Activated CD4-positive, alpha-beta T cell treated with anti-CD3 and anti-CD28 coated beads, Interleukin-10, Interleukin-2, amounts not matched to agents 100 ng/mL and 50 ng/mL, durations not matched to agents 16 hours and 8 hours (primary cell): ENCODE measurements around the gene QSOX2.

ENCODE experiments used
- DNase-seq: peaks from one replicate; pipeline ENCODE4 v3.0.0-alpha.2; 2020

The QSOX2 gene

DNA sequence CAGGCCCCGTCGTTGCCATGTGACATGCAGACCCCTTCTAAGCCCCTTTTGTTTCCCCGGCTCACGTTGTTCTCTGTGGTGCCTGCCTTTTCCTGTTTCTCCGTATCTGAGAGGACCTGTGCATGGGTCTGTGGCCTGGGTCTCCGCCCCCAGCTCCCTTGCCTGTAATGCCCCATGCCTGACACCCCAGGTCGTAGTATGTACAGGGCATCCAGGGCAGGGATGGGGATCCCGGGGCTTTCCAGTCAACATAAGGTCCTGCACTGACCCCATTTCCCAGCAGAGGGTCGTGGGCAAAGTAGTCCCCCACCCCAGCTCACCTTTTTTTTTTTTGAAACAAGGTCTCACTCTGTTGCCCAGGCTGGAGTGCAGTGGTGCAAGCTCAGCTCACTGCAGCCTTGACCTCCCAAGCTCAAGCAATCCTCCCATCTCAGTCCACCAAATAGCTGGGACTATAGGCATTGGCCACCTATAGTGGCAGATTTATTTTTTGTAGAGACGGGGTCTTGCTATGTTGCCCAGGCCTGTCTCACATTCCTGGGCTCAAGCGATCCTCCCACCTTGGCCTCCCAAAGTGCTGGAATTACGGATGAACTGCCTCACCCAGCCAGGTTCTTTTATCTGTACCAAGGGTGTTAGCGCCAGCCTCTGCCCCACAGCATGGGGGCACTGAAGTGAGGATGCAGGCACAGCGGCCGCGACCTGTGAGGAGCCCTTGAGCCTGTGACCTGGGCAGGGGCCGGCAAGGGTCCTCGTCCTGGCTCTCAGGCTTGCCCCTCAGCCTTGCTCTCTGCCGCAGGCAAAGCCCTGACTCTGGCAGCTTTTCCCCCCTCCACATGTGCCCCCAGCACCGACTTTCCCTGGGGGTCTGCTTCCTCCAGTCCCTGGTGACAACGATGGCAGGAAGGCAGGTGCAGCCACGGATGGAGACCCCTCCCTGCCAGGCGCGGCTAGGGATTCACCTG is 19.1 kb upstream of the QSOX2 start:
- no peak for DNase-seq

DNA sequence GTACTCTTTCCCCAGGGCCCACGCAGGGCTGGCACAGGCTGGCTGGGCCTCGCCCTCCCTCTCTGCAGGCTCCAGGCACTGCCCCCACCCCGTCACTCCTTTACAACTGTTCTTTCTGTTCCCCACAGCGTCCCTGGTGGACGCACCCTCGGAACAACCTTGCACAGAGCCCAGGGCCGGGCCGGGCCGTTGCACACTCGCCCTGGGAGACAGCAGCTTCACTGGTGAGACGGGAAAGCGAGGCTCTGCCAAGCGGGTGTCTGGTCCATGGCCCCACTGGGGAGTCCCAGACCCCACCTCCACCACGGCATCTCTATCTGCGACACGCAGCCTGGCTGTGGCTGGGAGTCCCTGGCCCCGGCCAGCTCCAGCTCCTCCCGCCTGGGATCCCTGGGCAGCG is 18.4 kb upstream of the QSOX2 start:
- no peak for DNase-seq

DNA sequence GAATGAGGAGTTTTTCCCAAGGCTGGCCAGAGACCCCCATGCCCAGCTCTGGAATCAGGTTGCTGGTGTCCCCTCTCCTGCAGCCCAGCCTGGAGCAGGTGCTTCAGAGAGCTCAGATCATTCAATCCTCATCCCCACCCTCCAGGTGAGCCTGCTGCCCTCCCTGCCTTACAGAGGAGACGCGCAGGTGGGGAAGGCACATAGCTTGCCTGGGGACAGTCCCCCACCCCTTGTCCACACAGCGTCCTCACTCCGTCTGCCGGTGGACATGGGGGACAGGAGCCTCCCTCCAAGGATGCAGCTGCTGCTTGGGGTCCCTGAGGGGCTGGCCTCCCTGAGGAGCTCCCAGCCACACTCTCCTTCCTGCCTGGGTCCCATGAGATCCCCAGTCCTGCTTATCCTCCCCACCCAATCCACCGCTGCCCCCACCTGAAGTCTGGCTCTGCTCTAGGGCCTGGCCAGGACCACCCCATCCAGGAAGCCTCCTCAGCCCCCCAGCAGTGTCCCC is 17.1 kb upstream of the QSOX2 start:
- DNase-seq: no peak

DNA sequence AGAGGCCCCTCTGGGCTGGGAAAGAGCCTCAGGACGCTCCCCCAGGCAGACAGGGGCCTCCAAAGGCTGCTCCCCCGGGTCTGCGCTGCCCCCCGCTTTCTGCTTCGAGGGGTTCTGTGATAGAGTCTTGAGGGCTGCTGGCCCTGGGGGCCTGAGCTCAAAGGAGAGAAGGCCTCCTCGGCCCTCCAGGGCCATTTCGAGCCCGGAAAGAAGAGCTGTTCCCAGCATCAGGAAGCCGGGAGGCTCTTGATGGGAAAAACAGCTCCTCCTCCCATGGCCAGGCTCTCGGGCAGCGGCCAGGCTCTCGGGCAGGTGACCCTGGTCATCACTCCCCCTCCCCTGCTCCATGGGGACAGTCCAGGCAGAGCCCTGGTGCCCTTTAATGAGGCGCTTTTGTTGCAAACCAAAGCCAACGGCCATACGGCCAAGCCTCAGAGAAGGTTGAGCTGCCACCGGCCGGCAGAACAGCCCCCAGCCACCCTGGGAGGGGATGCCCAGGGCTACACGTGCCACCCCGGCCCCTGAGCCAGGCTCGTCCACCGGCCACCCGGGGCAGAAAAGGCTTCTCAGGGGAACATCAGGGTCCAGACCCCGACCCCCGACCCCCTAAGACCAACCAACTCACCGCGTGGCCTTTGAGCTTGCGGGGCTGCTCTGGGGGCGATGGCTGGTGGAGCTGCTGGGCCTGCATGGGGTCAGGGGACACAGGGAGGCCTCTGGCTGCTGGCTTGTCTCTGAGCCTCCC is 16.2 kb upstream of the QSOX2 start:
- DNase-seq: no peak

DNA sequence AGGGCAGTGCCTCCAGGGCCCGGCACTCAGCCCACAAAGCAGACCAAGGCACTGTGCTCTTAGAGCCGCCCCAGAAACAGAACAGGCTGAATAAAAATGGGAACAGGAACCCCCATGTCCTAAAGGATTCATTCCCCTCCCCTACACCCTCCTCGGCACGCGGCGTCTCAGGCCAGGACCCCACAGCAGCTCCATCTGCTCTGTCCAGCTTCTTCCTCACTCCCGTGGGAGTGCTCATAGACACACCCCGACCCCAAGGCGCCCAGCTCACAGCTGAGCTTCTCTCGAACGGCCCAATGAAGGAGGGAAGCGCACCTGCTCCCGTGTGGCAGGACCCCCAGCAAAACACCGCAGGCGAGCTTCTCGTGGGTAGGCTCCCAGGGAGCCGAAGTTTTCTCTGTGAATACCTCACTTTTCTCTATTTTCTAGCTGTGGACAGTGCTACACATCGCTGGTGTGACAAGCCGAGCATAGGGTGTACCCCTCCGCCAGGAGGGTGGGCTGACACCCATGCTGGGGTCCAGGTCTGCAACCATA is 15.4 kb upstream of the QSOX2 start:
- DNase-seq: no peak

DNA sequence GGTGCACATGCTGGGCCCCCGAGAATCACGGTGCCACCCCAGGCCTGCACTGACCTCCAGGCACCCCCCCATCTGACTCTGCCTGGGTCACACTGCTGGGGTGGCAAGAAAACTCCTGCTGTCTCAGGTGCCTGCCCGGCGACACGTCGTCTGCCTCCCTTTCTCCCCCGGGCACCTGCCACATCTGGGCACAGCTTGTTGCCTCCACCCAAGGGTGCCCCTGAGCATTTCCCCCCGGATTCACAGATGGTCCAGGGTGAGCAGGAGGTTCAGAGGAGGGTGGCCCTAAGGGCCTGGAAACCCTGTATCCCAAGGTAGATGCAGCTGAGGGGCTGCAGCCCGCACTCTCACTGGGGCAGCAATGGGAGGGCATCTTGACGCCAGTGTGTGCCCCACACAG is 14.9 kb upstream of the QSOX2 start:
- DNase-seq: no peak

DNA sequence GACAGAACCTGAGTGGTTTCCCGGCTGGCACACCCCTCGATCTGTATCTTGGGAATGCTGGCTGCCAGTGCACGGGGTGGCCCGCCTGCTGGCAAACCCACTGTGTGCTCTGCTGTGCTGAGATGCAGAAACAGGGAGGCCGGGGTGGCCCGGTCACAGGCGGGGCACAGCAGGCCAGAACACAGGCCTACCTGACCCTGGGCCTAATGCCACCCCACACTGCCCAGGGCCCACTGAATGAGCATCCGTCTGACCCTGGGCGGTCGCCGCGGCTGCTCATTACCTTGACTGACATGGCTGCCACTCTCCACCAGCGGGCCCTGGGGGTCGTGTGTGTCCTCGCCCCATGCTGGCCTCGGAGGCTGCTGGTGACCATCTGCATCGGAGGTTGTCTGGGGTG is 14.2 kb upstream of the QSOX2 start:
- DNase-seq: no peak

DNA sequence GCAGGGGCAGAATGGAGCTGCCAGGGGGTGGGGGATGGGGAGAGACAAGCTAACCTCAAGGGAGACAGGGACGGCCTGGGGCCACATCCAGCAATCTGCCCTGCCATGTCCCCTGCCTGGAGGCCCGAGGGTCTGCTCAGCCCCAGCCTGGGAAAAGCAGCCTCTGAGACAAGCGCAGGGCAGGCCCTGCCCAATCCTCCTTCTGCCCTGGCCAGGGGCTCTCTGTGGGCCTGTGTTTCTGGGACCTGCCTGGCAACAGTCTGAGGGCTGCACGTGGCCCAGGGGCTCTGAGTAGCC is 13.9 kb upstream of the QSOX2 start:
- no peak for DNase-seq

DNA sequence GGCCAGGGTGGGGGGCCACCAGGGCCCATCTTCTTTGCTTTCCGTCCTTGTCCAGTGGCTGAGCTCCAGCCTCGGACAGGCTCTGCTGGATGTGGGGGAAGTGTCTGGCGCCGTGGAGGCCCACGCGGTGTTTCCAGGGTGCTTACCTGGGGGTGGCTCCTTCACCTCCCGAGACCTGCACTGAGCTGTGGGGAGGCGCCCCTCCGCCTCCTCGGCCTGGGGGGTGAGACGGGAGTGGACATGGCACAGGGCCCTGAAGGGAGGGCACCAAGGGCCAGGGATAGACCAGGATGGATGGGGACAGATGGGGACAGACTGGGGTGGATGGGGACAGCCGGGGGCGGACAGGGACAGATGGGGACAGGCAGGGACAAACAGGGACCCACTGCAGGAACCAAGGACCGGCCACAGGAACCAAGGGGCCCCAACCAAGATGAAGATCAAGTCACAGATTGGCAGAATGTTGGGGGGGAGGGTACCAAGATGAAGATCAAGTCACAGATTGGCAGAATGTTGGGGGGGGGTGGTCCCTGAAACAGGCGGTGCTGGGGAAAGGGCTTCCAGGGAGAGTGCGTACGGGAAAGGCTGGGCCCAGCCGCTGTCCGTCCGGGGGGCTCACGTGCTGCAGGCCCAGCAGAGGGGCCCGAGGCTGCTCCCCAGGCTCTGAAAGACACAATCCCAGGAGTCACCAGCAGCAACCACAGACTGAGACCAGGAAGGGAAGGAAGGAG is 13.3 kb upstream of the QSOX2 start:
- no peak for DNase-seq

DNA sequence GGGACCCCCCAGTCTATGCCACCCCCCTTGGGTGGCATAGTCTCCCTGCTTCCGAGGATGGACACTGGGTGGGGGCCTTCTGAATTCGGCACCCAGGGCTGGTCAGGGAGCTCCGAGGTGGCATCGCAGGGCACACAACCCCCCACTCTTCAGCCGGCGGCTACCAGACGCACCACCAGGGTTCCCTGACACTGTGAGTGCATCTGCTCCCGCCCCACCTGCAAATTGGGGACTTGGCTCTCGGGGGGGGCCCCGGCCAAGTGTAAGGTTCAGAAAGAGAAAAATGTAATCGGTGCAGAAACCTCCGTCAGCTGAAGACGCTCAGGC is 12.7 kb upstream of the QSOX2 start:
- DNase-seq: no peak

DNA sequence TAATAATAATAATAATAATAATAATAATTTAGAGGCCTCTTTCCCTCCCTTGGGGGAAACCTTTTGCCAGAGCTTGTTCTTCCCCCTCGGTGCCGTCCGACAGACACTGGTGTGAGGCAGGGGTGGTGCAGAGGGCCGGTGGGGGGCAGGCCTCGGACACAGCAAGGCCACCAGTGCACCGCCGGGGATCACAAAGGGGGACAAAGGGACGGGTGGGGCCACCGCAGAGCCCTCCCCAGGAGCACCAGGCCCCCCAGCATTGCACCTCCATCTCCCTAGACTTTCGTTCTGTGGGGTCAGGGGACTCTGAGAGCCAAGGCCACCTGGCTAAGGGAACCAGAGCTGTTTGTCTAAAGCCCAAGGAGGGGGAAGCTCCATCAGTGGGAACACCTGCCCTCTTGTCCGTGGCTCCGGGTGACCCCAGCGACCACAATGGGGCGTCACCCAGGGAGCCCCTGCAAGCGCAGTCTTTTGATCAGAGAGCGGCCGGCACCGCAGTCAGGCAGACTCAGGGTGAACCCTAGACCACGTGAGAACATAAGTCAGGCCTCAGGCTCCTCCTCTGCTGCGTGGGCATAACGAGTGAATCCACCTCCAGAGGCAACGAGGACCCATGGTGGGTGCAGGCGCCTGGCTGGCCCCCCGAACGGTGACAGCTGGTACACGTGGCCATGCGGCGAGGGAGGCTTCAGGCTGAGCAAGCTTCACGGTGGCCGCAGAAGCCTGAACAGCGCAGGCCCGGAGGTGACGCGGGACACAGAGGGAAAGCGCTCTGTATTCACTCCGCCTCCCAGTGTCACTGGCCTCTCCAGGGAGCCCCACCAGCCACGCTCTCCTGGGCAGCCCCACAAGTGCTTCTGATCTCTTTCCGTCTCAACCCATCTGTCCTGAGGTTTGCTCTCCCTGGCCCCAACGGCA is 12.0 kb upstream of the QSOX2 start:
- DNase-seq: no peak

DNA sequence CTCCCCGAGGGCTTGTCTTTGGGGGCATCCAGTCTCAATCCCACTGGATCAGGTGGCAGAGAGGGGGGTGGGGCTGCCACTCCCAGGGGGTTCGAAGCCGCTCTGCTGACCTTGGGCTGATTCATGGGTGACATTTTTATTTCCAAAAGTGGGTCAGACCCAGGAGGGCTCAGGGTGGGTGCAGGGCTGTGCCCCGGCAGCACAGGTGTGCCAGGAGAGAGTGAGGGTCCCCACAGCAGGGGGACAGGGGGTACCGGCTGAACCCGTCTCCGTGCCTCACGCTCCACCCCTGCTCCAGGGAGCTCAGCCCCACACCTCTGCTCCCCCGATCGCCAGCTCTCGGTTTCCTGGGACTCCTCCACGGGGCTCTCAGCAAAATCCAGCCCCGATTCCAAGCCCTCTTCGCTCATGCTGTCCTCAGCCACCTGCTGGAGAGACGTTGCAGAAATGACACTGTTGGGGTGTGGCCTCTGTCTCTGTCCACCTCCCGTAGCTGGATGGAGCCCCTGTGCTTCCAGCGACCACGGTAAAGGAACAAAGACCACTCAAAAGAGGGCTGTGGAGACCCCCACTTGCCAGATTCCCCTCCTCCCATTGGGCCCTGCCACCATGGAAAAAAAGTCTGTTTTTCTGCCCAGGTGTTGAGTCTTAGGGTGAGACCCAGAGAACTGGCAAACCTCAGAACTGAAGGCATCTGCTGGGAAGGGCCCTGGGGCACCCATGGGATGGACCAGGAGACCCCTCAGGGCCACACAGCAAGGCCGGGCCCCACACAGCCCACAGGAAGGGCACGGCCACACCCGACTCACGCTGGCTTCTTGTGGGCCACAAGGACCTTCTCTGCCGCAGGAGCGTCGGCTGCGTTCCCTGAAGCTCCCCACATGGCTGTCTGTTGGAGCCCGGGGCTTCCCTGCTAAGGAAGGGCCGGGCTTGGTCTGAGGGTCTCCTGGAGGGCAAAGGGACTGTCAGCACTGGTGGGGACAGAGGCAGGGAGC is 10.6 kb upstream of the QSOX2 start:
- no peak for DNase-seq

DNA sequence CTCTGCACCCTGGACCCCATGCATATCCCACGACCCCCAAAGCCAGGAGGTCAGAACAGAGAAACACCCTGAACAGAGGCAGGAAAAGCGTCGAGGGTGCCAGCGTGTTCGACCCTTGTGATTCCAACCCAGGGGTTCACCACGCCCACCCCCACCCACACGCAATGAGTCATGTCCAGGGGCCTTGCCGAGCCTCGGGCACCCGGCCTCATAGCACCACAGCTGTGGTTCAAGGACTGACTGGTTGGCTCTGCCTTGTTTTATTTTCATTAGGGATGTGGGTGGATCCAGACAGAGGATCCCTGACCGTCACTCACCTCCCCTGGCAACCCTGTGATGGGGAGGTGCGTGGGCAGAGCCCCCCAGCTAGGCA is 9.5 kb upstream of the QSOX2 start:
- DNase-seq: no peak

DNA sequence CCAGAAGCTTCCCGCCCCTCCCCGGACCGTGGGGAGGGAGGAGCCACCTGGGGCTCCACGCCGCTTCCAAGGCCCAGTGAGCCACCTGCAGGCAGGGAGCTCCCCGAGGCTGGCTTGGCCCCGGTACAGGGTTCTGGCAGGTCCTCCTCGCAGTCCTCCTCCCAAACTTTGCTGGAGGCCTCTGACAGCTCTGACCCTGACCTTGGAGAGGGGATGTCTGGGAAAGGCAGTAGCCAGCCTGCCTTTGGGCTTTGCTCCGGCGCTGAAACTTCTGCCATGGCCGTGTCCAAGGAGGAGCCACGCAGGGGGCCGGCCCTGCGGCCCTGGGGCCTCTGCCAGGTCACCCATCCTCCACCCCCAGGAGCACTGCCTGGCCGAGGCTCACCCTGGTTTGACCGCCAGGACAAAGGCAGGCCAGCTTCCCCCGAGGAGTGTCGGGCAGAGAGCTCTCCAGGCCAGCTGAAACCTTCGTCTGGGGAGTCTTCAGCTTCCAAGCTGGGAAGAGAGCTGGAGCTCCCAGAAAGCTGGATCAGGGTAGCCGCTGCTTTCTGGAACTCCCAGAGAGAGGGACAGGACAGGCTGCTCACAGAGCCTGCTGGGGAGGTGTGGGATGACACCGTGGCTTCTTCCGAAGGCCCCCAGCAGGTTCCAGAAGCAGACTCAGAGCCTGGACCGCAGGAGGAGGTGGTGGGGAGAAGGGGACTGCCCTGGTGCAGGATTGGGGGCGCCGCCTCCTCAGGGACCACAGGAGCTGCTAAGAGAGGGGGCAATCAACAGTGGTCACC is 9.0 kb upstream of the QSOX2 start:
- DNase-seq: no peak

DNA sequence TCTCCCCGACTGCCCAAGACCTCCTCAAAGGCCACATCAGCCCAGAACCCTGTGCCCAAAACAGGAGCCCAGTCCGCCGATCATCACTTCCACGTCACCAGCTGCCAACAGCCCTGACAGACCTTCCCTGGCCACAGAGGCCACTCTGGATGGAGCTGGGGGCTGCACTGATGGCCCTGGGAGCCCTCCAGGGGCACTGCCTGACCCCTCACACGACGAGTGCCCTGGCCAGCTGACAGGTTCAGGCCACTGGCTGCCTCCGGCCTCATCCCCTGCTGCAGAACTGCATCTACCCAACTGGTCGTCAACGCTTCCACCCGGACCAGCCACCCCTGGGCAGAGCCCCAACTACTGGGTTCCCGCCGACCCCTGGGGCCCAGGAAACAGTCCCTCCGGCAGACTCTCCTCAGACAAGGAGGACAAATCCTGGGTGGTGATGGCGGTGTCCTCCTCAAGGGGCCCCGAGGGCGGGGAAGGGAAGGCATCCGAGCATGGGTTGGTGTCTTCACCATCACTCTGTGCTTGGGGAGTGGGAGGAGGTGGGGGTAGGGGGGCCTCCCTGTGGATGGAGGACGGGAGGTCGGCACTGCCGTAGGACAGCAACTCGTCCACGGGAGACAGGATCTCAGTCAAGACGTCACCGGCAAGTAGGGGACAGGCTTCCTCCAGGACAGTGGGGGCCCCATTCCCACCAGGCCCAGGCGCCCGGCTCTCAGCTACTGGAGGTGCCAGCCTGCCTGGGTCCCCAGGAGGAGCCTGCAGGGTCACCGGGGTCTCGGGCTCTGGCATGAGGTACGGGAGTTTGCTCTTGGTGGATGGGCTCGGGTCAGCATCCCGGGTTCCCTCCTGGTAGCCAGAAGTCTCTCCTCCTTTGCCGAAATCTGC is 7.9 kb upstream of the QSOX2 start:
- DNase-seq: no peak

DNA sequence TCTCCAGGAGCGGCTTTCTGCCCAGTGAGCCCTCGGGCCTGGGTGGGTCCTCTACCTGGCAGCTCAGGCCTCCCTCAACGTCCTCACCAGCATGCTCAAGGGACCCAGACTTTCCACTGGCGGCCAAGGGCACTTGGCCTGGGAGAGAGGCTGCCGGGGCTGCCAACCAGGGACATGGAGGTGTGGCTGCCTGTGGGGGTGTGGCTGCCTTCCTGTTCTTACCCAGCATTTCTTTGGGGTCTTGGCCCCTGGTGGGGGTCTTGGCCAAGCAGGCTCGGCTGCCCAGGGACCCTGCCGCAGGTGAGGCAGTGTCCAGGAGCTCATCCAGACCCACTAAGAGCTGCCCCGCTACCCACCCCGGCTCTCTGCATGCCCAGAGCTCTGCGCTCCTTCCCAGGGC is 7.2 kb upstream of the QSOX2 start:
- DNase-seq: no peak

DNA sequence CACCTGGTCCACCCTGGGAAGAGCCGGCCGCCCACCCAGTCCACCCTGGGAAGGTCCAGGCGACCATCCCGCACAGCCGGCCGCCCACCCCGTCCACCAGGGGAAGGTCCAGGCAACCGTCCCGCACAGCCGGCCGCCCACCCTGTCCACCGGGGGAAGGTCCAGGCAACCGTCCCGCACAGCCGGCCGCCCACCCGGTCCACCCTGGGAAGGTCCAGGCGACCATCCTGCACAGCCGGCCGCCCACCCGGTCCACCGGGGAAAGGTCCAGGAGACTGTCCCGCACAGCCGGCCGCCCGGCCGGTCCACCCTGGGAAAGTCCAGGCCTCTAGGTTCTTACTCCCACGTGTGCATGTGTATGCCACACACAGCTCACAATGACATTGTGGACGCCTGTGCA is 6.7 kb upstream of the QSOX2 start:
- no peak for DNase-seq

DNA sequence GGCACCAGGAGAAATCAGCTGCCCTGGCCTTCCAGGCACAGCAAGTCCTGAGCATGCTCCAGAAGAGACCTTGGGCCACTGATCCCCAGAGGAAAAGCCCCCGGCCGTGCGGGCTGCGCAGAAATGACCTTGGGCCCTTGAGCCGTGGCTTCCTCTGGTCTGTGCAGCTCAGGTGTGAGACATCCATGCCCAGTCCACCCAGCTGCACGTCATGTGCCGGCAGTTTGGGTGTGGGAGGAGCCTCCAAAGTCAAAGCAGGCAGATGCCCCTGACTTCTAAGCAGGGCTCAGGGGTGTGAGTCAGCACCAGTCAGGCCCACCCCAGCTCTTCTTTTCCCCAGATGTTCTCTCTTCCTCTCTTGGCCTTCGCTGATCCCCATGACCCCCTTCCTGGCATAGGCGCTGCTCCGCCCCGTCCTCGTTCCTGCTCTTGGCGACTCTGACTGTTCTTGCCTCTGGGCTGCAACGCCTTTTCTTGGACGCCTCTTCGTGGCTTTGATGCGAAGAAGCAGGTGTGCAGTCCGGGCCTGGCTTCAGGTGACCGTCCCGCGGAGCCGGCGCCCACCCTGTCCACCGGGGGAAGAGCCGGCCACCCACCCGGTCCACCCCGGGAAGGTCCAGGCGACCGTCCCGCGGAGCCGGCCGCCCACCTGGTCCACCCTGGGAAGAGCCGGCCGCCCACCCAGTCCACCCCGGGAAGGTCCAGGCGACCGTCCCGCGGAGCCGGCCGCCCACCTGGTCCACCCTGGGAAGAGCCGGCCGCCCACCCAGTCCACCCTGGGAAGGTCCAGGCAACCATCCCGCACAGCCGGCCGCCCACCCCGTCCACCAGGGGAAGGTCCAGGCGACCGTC is 5.9 kb upstream of the QSOX2 start:
- no peak for DNase-seq
